Measurements from ENCODE around the gene METTL26. TPM values are rescaled to one million over a fixed set of nuclear protein-coding genes. Genes with fewer than 3 reads are reported as not detected.
A peak's percentile ranks its signal among the peaks of the same experiment; 100 is the strongest.

Gene METTL26
- total RNA-seq, 2 experiments from 2014 or later, result 127 to 128 TPM

DNA sequence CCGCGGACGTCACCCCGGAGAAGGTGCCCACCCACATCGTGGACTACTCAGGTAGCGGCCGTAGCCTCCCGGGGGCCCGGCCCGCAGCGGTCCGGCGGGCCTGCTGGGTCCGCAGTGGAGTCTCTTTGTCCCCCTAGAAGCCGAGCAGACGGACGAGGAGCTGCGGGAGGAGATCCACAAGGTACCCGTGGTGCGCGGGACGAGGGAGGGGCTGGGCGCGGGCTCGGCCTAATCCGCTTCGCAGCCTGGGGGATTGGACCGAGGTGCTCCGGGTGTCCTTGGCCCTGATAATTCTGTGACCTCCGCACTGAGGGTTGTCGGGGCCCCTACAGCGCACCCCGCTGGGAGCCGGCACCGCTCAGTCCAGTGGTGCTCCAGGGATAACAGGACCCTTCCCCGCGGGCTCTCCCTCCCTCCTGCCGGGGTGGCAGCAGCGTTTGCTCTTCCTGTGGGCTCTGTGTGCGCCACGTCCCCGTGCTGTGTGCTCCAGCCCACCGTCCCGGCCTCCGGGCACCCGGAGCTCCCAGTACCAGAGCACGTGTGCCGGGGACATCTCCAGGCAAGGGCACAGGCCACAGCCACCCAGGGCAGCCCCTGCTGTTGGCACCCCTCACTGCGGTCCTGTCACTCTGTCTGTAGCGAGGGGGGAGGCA, 32.5 kb upstream of the METTL26 start:
- H3K36me3 Mint-ChIP-seq, result peaks cover 7% of the 10 kb centered on the region
- peaks cover 3% of the 10 kb centered on the region for H3K4me1 Mint-ChIP-seq
- no peaks in the 10 kb centered on the region for H3K27me3 Mint-ChIP-seq
- peak overlapping the region; percentile 54 for H3K27ac Mint-ChIP-seq
- DNase-seq, result no peak
- H3K4me3 Mint-ChIP-seq, result peak overlapping the region; percentile 82
- no peaks in the 10 kb centered on the region for H3K9me3 Mint-ChIP-seq

- H3K4me3 Mint-ChIP-seq, result peak within 1 kb of the TSS; percentile 82
- H3K9me3 Mint-ChIP-seq, result no peaks in the 10 kb centered on the region
- peaks cover 3% of the 10 kb centered on the region for H3K4me1 Mint-ChIP-seq
- H3K27ac Mint-ChIP-seq, result peak within 1 kb of the TSS; percentile 78
- peaks cover 8% of the 10 kb centered on the region for H3K36me3 Mint-ChIP-seq
- DNase-seq, result peak; percentile 98
- no peaks in the 10 kb centered on the region for H3K27me3 Mint-ChIP-seq
Observed at GRCh38 chr16:667780-668518, 31.8 kb upstream of the METTL26 start, which contains the start of gene RHOT2. Gene RHOT2 (plus strand): TSS chr16:668132. CDS start chr16:668200, 68 bp downstream.

DNA sequence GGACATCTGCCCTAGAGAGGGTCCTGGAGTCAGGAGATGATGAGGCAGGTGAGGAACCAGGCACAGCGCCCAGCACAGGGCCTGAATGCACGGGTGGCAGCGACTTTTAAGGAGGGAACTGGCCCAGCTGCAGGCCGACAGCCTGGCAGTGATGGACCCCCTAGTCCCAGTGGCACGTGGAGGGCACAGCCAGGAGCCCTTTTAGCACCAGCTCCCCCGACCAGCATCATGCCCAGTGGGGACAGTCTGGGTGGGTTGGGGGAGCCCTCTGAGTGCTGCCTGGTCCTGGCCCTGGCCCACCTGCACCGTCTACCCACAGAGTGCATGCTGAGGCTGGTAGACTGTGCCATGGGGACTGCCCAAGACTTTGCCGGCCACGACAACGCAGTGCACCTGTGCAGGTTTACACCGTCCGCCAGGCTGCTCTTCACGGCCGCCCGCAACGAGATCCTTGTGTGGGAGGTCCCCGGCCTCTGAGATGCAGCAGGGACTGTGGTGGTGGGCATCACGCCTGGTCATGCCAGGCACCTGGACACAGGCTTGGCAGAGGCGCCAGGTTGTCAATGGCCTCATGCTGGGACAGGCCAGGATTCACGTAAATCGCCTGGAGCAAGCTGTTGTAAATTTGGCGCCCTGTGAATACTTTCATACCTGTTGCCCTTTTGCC, 31.1 kb upstream of the METTL26 start:
- peak overlapping the region; percentile 58 for H3K27ac Mint-ChIP-seq
- DNase-seq, result no peak
- no peaks in the 10 kb centered on the region for H3K9me3 Mint-ChIP-seq
- peaks cover 3% of the 10 kb centered on the region for H3K4me1 Mint-ChIP-seq
- peaks cover 10% of the 10 kb centered on the region for H3K36me3 Mint-ChIP-seq
- peak overlapping the region; percentile 80 for H3K4me3 Mint-ChIP-seq
- H3K27me3 Mint-ChIP-seq, result no peaks in the 10 kb centered on the region

GRCh38 chr16:666572-666971, 30.5 kb upstream of the METTL26 start:
- Mint-ChIP-seq H3K9me3 (no peaks in the 10 kb centered on the region), H3K27me3 (no peaks in the 10 kb centered on the region), H3K36me3 (peaks cover 10% of the 10 kb centered on the region), H3K4me3 (no peak overlapping the region), H3K27ac (no peak overlapping the region), H3K4me1 (peaks cover 3% of the 10 kb centered on the region)
- no peak for DNase-seq

DNA sequence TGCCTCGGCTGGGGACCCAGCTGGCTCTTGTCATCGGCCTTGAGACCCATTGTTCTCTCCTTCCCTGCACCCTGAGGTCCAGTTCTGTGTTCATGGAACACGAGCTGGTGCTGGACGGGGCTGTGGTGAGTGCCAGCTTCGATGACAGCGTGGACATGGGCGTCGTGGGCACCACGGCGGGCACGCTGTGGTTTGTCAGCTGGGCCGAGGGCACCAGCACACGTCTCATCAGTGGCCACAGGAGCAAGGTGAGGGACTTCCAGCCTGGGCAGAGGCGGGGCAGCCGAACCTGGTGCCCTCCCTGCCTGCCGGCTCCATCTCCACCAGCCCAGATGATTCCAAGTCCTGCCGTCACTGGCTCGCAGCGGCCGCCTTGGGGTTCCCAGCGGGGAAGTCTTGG, 26.5 kb upstream of the METTL26 start:
- no peak overlapping the region for H3K4me3 Mint-ChIP-seq
- H3K27me3 Mint-ChIP-seq, result no peaks in the 10 kb centered on the region
- DNase-seq, result no peak
- H3K4me1 Mint-ChIP-seq, result peaks cover 1% of the 10 kb centered on the region
- no peak overlapping the region for H3K27ac Mint-ChIP-seq
- no peaks in the 10 kb centered on the region for H3K9me3 Mint-ChIP-seq
- peaks cover 7% of the 10 kb centered on the region for H3K36me3 Mint-ChIP-seq

DNA sequence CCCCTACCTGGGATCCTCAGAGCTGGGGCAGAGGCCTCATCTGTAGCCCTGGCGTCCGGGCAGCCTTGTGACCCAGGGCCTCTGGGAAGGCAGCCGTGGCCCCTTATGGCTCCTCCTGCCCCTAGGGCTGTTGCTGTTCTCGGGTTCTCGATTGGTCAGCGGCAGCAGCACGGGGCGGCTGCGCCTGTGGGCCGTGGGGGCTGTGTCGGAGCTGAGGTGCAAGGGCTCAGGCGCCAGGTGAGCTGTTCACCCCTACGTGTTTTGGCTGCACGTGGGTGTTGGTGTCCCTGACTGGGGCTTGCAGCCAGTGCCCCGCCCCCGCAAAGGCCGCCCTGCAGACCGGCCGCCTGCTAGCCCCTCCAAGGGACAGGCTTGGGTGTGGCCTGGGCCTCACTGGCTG, 26.0 kb upstream of the METTL26 start:
- Mint-ChIP-seq H3K4me3 (no peak overlapping the region), H3K36me3 (peaks cover 7% of the 10 kb centered on the region), H3K27me3 (no peaks in the 10 kb centered on the region), H3K27ac (no peak overlapping the region), H3K4me1 (no peaks in the 10 kb centered on the region), H3K9me3 (no peaks in the 10 kb centered on the region)
- DNase-seq, result no peak

GRCh38 chr16:661184-661821, 25.2 kb upstream of the METTL26 start:
- no peak overlapping the region for H3K4me3 Mint-ChIP-seq
- H3K27ac Mint-ChIP-seq, result no peak overlapping the region

DNA sequence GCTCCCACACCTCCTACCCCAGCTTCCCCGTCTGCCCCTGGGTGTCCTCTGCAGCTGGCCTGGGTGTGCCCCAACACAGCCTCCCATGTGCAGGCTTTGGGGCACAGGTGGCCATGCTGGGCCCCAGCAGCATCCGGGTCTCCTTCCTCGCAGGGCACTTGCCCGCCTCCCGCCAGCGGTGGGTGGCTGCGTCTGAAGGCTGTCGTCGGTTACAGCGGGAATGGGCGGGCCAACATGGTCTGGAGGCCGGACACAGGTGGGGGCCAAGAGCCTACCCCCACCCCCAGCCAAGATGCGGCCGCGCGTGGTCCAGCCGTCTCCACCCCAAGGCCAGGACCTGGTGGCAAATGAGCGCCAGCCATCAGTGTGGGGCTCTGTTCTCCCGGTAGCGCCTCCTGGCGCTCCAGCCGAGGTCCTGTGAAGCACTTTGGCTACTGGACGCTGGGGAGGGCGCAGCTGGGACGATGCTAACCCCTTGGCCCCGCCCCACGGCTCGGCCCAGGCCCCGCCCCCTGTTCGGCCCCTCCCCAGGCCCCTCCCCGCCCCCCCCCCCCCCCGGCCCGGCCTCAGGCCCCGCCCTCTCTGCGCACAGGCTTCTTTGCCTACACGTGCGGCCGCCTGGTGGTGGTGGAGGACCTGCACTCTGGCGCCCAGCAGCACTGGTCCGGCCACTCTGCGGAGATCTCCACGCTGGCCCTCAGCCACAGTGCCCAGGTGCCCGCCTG, 24.5 kb upstream of the METTL26 start:
- no peaks in the 10 kb centered on the region for H3K9me3 Mint-ChIP-seq
- H3K27ac Mint-ChIP-seq, result no peak overlapping the region
- no peaks in the 10 kb centered on the region for H3K4me1 Mint-ChIP-seq
- no peaks in the 10 kb centered on the region for H3K27me3 Mint-ChIP-seq
- peaks cover 7% of the 10 kb centered on the region for H3K36me3 Mint-ChIP-seq
- DNase-seq, result peak; percentile 69
- H3K4me3 Mint-ChIP-seq, result no peak overlapping the region

More at GRCh38 chr16:661184-661821, 25.2 kb upstream of the METTL26 start:
- Mint-ChIP-seq H3K27me3 (no peaks in the 10 kb centered on the region), H3K9me3 (no peaks in the 10 kb centered on the region), H3K36me3 (peaks cover 7% of the 10 kb centered on the region), H3K4me1 (no peaks in the 10 kb centered on the region)
- DNase-seq, result no peak

GRCh38 chr16:660132-660458, 24.0 kb upstream of the METTL26 start:
- no peak for DNase-seq
- Mint-ChIP-seq H3K4me1 (no peaks in the 10 kb centered on the region), H3K9me3 (no peaks in the 10 kb centered on the region), H3K27me3 (no peaks in the 10 kb centered on the region), H3K4me3 (no peak overlapping the region), H3K36me3 (peaks cover 7% of the 10 kb centered on the region), H3K27ac (no peak overlapping the region)

GRCh38 chr16:659618-660017, 23.5 kb upstream of the METTL26 start:
- no peaks in the 10 kb centered on the region for H3K4me1 Mint-ChIP-seq
- no peak overlapping the region for H3K4me3 Mint-ChIP-seq

DNA sequence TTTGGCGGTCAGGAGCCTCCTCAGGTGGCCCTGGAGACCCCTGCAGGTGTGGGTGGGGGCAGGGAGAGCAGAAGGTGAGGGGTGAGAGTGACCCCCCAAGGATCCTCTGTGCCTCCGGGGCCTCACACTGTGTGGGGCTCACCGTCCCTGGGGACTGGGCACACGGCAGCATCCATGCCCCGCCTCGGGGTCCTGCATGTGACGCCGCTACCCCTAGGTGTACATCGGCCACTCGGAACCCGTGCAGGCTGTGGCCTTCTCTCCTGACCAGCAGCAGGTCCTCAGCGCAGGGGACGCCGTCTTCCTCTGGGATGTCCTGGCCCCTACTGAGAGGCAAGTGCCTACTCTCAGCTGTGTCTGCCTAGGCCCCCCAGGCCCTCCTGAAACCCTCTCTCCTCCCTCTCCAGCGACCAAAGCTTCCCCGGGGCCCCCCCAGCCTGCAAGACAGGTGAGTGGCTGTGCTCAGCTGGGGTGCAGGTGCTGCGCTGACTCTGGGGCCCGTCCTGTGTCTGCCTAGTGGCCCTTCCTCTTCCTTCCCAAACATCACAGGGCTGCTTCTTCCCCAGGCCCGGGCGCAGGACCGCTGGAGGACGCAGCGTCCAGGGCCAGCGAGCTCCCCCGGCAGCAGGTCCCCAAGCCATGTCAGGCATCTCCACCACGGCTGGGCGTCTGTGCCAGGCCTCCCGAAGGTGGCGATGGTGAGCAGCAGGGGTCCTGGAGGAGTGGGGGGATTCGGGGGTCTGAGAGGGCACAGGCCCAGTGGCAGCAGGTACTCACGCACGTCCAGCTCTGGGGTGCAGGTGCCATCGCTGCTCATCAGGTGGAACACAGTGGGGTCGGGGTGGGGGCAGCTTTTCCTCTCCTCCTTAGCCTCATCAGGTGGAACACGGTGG, 22.8 kb upstream of the METTL26 start:
- Mint-ChIP-seq H3K27ac (no peak overlapping the region), H3K36me3 (peaks cover 7% of the 10 kb centered on the region), H3K27me3 (no peaks in the 10 kb centered on the region), H3K4me3 (no peak overlapping the region), H3K4me1 (no peaks in the 10 kb centered on the region), H3K9me3 (no peaks in the 10 kb centered on the region)
- DNase-seq, result no peak

More at GRCh38 chr16:659618-660017, 23.5 kb upstream of the METTL26 start:
- no peaks in the 10 kb centered on the region for H3K27me3 Mint-ChIP-seq
- H3K27ac Mint-ChIP-seq, result no peak overlapping the region
- peaks cover 7% of the 10 kb centered on the region for H3K36me3 Mint-ChIP-seq
- H3K9me3 Mint-ChIP-seq, result no peaks in the 10 kb centered on the region
- DNase-seq, result no peak

DNA sequence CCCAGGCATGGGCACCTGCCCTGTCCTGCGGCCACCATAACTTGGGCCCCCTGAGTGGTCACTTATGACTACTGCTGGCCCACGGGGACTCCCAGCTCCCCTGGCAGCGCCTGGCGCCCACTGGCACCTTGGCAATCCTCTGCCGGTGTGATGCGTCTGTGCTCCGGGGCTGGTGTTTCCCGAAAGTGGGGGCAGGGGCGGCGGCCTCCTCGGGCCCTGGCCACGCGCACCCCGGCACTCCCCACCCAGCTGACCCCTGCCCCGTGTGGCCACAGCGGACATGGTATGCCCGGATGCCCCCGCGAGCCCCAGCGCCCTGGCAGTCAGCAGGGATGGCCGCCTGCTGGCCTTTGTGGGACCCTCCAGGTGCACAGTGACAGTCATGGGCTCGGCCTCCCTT, 21.4 kb upstream of the METTL26 start:
- no peaks in the 10 kb centered on the region for H3K4me1 Mint-ChIP-seq
- H3K4me3 Mint-ChIP-seq, result no peak overlapping the region
- DNase-seq, result no peak
- H3K9me3 Mint-ChIP-seq, result no peaks in the 10 kb centered on the region
- H3K27ac Mint-ChIP-seq, result no peak overlapping the region
- peaks cover 4% of the 10 kb centered on the region for H3K36me3 Mint-ChIP-seq
- H3K27me3 Mint-ChIP-seq, result no peaks in the 10 kb centered on the region

- Mint-ChIP-seq H3K4me3 (no peak overlapping the region), H3K27ac (no peak overlapping the region), H3K9me3 (no peaks in the 10 kb centered on the region), H3K36me3 (peaks cover 6% of the 10 kb centered on the region), H3K4me1 (no peaks in the 10 kb centered on the region), H3K27me3 (no peaks in the 10 kb centered on the region)
- DNase-seq, result no peak
Observed at GRCh38 chr16:654034-654433, 17.9 kb upstream of the METTL26 start.

All from activated naive CD8-positive, alpha-beta T cell treated with anti-CD3 and anti-CD28 coated beads for 36 hours (primary cell).